ENCODE measurements around the gene FADS6. TPM values are rescaled to one million over a fixed set of nuclear protein-coding genes. Genes with fewer than 3 reads are reported as not detected.

The FADS6 gene
- total and polyA plus RNA-seq, 2 experiments from 2014 or later: 0.42 to 0.73 TPM

- H3K27ac ChIP-seq (ENCODE audit: low read depth): no peak overlapping the region
- peaks cover 97% of the 10 kb centered on the region for H3K27me3 ChIP-seq (ENCODE audit: insufficient read depth)
- H3K79me2 ChIP-seq (replicated peaks; ENCODE audit: insufficient read depth): no peaks in the 10 kb centered on the region
- no peak for DNase-seq (ENCODE audit: low spot score)
- H4K20me1 ChIP-seq (replicated peaks; ENCODE audit: insufficient read depth): no peaks in the 10 kb centered on the region; the same call in 1 of the 2 replicates
- Mint-ChIP-seq H3K4me1 (no peaks in the 10 kb centered on the region; the same call in 1 of the 3 replicates), H3K36me3 (ENCODE audit: low read depth) (no peaks in the 10 kb centered on the region; the same call in 2 of the 3 replicates), H3K27ac (no peak overlapping the region), H3K9me3 (no peaks in the 10 kb centered on the region), H3K4me3 (no peak overlapping the region), H3K27me3 (ENCODE audit: insufficient read depth, low read depth, poor library complexity) (peaks cover 88% of the 10 kb centered on the region)
- H3K36me3 ChIP-seq (ENCODE audit: insufficient read depth): no peaks in the 10 kb centered on the region
- peaks cover 8% of the 10 kb centered on the region for H3K4me1 ChIP-seq (ENCODE audit: insufficient read depth)
- H3F3A ChIP-seq (replicated peaks; ENCODE audit: low read depth): no peaks in the 10 kb centered on the region
- TF ChIP-seq STAT1 (IDR thresholded peaks at IDR 0.05; ENCODE audit: unreplicated experiment) (no peak), JUNB (IDR thresholded peaks at IDR 0.05; ENCODE audit: unreplicated experiment) (no peak), ZNF462 (CRISPR knock-in tag; IDR thresholded peaks at IDR 0.05) (no peak), ETS1 (IDR thresholded peaks at IDR 0.05) (no peak), EZH2 (IDR thresholded peaks at IDR 0.05; ENCODE audit: low read depth, unreplicated experiment) (no peak), CTCF (conservative IDR thresholded peaks at IDR 0.05; ENCODE audit: low read depth in 2 of 2) (no peak), POLR2AphosphoS5 (IDR thresholded peaks at IDR 0.05; ENCODE audit: low read depth) (no peak), REST (IDR thresholded peaks at IDR 0.05; ENCODE audit: unreplicated experiment) (no peak), ZNF114 (CRISPR knock-in tag; IDR thresholded peaks at IDR 0.05) (no peak), ZNF331 (CRISPR knock-in tag; IDR thresholded peaks at IDR 0.05; ENCODE audit: low read depth) (no peak), EZH2phosphoT487 (IDR thresholded peaks at IDR 0.05; ENCODE audit: unreplicated experiment) (no peak), NANOG (IDR thresholded peaks at IDR 0.05; ENCODE audit: borderline replicate concordance) (no peak), CREB1 (CRISPR knock-in tag; IDR thresholded peaks at IDR 0.05; ENCODE audit: low read depth) (no peak)
- H3K9me2 ChIP-seq (ENCODE audit: insufficient read depth): no peaks in the 10 kb centered on the region
- no peak overlapping the region for H3K4me3 ChIP-seq
- H2AFZ ChIP-seq: no peak overlapping the region
- no peak for ATAC-seq
- no peak overlapping the region for H3K4me2 ChIP-seq
These were observed 37.3 kb downstream of the FADS6 start for GRCh38 chr17:74856112-74856511.

All from GM23338 (cell line).